Measurements from ENCODE around the gene KRT3.

Gene KRT3

DNA sequence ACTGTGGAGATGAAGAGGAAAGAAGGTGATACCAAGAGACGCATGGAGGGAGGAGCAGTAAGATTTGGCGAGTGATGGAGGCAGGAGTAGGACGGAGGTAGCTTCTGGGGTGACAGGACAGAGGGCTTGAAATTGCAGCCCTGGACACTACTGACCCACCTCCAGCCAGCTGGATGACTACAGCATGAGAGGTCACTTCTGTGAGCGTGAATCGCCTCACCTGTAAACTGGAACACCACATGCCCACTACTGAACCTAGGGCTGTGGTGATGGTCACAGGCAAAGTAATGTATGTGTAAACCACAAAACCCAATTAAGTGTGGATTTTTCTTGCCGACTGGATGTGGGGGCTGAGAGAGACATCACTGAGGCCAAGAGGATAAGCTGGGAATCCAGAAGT lies 24.6 kb upstream of the KRT3 start:
- Histone ChIP-seq H3K36me3 (ENCODE audit: control insufficient read depth in 5 of 5, insufficient read depth in 5 of 5, low read length in 5 of 5) (no peaks in the 10 kb centered on the region), H3K9me3 (ENCODE audit: control insufficient read depth in 5 of 5, low read length in 5 of 5) (no peaks in the 10 kb centered on the region), H3K4me3 (ENCODE audit: low read depth in 1 of 5, low read length in 5 of 5) (no peak overlapping the region), H3K27me3 (ENCODE audit: control insufficient read depth in 5 of 5, insufficient read depth in 4 of 5, low read length in 5 of 5) (peaks cover 4 to 22% (median 6%) of the 10 kb centered on the region in 5 donors), H3K27ac (ENCODE audit: low read depth, low read length) (no peak overlapping the region), H3K9ac (ENCODE audit: low read length in 5 of 5) (no peak overlapping the region), H3K4me1 (ENCODE audit: control insufficient read depth in 5 of 5, insufficient read depth in 5 of 5, low read length in 5 of 5) (peaks cover 0 to 4% (median 0%) of the 10 kb centered on the region in 5 donors)

DNA sequence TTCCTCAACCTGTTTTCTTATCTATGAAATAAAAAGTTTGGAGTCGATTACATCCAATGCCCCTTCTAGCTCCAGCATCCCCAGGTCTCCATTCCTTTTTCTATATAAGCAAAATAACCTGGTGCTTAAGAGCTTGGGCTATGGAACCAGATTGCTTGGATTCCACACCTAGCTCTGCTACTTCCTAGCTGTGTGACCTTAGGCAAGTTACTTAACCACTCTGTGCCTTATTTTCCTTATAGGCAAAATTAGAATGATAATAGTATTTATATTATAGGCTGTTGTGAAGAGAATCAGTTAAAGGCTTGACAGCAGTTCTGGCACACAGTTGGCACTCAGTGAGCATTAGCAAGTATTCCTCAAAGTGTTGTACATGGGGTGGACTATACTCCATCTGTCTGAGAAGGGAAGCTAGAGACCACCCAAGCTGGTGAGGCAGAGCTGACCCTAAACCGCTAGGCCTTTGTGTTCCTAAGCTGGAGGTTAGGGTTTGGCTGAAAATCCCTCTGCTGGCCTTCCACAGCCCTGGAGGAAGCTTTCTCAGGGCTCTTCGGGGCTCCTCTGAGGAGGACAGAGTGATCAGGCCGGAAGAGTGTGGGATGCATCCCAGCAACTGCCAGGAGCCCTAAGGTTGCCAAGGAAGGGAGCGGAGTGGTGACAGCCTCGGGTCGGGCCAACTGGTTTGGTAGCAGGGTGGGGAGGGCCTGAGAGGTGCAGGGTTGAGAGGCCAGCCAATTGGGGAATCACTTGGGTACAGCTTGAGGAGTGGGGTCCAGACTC lies 24.0 kb upstream of the KRT3 start:
- Histone ChIP-seq H3K36me3 (ENCODE audit: control insufficient read depth in 5 of 5, insufficient read depth in 5 of 5, low read length in 5 of 5) (no peaks in the 10 kb centered on the region), H3K4me3 (ENCODE audit: low read depth in 1 of 5, low read length in 5 of 5) (no peak overlapping the region), H3K4me1 (ENCODE audit: control insufficient read depth in 5 of 5, insufficient read depth in 5 of 5, low read length in 5 of 5) (peaks cover 0 to 4% (median 0%) of the 10 kb centered on the region in 5 donors), H3K27me3 (ENCODE audit: control insufficient read depth in 5 of 5, insufficient read depth in 4 of 5, low read length in 5 of 5) (peaks cover 4 to 22% (median 6%) of the 10 kb centered on the region in 5 donors), H3K9me3 (ENCODE audit: control insufficient read depth in 5 of 5, low read length in 5 of 5) (no peaks in the 10 kb centered on the region), H3K27ac (ENCODE audit: low read depth, low read length) (no peak overlapping the region), H3K9ac (ENCODE audit: low read length in 5 of 5) (no peak overlapping the region)

DNA sequence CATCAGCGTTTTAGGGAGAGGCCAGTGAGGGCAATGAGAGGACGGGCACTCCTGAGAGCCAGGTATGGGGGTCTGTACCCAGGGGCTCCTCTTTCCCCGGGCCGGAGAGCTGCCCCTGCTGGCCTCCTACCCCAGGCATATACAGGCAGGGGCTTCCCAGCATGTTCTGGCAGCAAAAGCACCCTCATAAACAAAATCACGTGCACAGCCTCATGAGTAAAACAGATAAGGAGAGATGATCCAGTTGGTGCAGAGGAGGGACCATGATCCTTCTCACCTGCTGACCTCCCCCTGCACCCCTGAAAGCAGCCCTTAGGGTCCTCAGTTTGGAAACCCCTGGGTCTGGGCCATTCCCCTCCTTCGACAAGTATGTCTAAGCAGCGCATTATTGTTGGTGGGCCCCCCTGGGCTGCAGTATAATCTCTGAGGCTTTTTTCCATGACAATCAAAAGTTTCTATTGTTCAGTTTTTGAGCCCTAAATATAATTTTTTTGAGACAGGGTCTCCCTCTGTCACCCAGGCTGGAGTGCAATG lies 23.0 kb upstream of the KRT3 start:
- Histone ChIP-seq H3K9ac (ENCODE audit: low read length in 5 of 5) (no peak overlapping the region), H3K4me3 (ENCODE audit: low read depth in 1 of 5, low read length in 5 of 5) (no peak overlapping the region), H3K27me3 (ENCODE audit: control insufficient read depth in 5 of 5, insufficient read depth in 4 of 5, low read length in 5 of 5) (peaks cover 4 to 22% (median 6%) of the 10 kb centered on the region in 5 donors), H3K9me3 (ENCODE audit: control insufficient read depth in 5 of 5, low read length in 5 of 5) (no peaks in the 10 kb centered on the region), H3K4me1 (ENCODE audit: control insufficient read depth in 5 of 5, insufficient read depth in 5 of 5, low read length in 5 of 5) (peaks cover 0 to 4% (median 0%) of the 10 kb centered on the region in 5 donors), H3K27ac (ENCODE audit: low read depth, low read length) (no peak overlapping the region), H3K36me3 (ENCODE audit: control insufficient read depth in 5 of 5, insufficient read depth in 5 of 5, low read length in 5 of 5) (no peaks in the 10 kb centered on the region)

DNA sequence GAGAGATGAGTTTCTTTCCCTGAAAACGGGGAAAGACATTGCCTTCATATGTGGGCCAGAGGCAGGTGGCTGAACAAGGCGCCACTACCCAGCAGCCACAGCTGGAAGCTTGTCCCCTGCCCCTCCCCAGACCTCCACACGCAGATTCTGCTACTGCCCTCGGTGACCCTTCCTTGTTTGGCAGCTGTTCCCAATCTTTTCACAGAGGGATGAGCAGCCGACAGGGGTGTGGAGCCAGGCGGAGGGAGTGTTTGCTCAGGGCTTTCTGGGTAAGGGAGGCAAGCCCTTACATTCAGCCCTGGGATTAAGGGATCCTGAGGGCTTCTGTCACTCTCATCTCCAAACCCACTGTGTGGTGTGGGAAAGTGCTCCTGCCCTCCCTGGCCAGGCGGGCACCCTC lies 22.5 kb upstream of the KRT3 start:
- peaks cover 4 to 22% (median 6%) of the 10 kb centered on the region in 5 donors for H3K27me3 ChIP-seq (ENCODE audit: control insufficient read depth in 5 of 5, insufficient read depth in 4 of 5, low read length in 5 of 5)
- no peak overlapping the region for H3K4me3 ChIP-seq (ENCODE audit: low read depth in 1 of 5, low read length in 5 of 5)

DNA sequence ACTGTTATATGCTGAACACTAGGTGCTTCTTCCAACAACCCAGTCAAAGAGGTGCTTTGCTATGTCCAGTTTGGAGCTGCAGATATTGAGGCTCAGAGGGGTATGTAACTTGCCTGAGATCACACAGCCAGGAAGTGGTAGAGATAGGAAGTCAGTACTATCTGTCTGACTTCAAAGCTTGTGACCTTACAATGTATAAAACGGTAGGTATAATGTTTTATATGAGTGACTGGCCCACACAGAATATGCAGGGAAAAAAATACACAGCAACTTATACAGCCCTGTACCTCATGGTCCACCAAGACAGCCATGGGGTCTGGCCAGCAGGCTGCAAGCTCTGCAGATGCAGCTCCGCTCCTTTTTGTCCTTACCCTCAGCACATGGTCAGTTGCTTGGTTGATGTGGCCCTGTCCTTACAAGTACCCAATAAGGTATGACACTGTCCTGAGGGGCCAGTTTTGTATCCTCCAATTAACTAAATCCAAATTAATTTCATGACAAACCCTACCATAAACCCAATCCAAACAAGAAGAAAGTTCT lies 21.9 kb upstream of the KRT3 start:
- peaks cover 0 to 4% (median 0%) of the 10 kb centered on the region in 5 donors for H3K4me1 ChIP-seq (ENCODE audit: control insufficient read depth in 5 of 5, insufficient read depth in 5 of 5, low read length in 5 of 5)
- H3K4me3 ChIP-seq (ENCODE audit: low read depth in 1 of 5, low read length in 5 of 5) = no peak overlapping the region
- no peaks in the 10 kb centered on the region for H3K9me3 ChIP-seq (ENCODE audit: control insufficient read depth in 5 of 5, low read length in 5 of 5)
- H3K36me3 ChIP-seq (ENCODE audit: control insufficient read depth in 5 of 5, insufficient read depth in 5 of 5, low read length in 5 of 5) = no peaks in the 10 kb centered on the region
- H3K27me3 ChIP-seq (ENCODE audit: control insufficient read depth in 5 of 5, insufficient read depth in 4 of 5, low read length in 5 of 5) = peaks cover 4 to 22% (median 6%) of the 10 kb centered on the region in 5 donors
- no peak overlapping the region for H3K27ac ChIP-seq (ENCODE audit: low read depth, low read length)
- no peak overlapping the region for H3K9ac ChIP-seq (ENCODE audit: low read length in 5 of 5)

More for the DNA sequence above, 22.5 kb upstream of the KRT3 start:
- H3K36me3 ChIP-seq (ENCODE audit: control insufficient read depth in 5 of 5, insufficient read depth in 5 of 5, low read length in 5 of 5) = no peaks in the 10 kb centered on the region
- H3K9me3 ChIP-seq (ENCODE audit: control insufficient read depth in 5 of 5, low read length in 5 of 5) = no peaks in the 10 kb centered on the region
- H3K9ac ChIP-seq (ENCODE audit: low read length in 5 of 5) = no peak overlapping the region
- H3K27ac ChIP-seq (ENCODE audit: low read depth, low read length) = no peak overlapping the region
- H3K4me1 ChIP-seq (ENCODE audit: control insufficient read depth in 5 of 5, insufficient read depth in 5 of 5, low read length in 5 of 5) = peaks cover 0 to 4% (median 0%) of the 10 kb centered on the region in 5 donors

DNA sequence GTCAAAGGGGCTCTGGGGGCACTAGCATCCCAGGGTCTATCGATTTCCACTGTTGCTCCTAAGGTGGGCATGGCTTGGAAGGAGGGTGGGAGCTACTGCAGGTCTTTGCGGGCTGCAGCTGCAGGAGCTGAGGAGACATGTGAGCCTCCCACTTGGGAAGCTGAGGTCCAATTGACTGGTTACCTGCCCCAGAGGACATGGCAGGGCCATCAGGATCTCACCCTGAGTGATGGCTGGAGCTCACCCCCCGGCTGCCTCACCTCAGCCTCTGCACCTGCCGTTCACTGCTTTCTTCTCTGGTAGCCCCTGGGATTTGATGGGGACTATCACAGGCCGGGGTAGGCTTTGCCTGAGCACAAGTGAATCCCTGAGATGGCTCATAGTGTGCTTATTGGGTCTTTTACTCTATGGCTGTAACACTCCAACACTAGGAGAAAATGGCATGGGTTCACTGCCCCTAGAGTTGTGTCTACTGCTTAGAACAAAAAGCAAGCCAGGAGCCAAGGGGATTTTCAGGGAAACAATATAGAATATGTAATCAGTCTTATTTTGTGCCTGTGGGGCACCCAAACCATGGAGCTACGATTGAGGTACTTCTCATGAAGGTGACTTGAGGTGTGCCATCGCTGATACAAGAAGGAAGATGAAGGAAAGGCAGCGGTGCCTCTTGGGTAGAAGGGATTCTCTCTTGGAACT lies 21.2 kb upstream of the KRT3 start:
- H3K27me3 ChIP-seq (ENCODE audit: control insufficient read depth in 5 of 5, insufficient read depth in 4 of 5, low read length in 5 of 5) = peaks cover 4 to 22% (median 6%) of the 10 kb centered on the region in 5 donors
- H3K36me3 ChIP-seq (ENCODE audit: control insufficient read depth in 5 of 5, insufficient read depth in 5 of 5, low read length in 5 of 5) = no peaks in the 10 kb centered on the region
- no peaks in the 10 kb centered on the region for H3K9me3 ChIP-seq (ENCODE audit: control insufficient read depth in 5 of 5, low read length in 5 of 5)
- no peak overlapping the region for H3K27ac ChIP-seq (ENCODE audit: low read depth, low read length)
- no peak overlapping the region for H3K4me3 ChIP-seq (ENCODE audit: low read depth in 1 of 5, low read length in 5 of 5)
- H3K4me1 ChIP-seq (ENCODE audit: control insufficient read depth in 5 of 5, insufficient read depth in 5 of 5, low read length in 5 of 5) = peaks cover 0 to 2% (median 0%) of the 10 kb centered on the region in 5 donors
- no peak overlapping the region for H3K9ac ChIP-seq (ENCODE audit: low read length in 5 of 5)

DNA sequence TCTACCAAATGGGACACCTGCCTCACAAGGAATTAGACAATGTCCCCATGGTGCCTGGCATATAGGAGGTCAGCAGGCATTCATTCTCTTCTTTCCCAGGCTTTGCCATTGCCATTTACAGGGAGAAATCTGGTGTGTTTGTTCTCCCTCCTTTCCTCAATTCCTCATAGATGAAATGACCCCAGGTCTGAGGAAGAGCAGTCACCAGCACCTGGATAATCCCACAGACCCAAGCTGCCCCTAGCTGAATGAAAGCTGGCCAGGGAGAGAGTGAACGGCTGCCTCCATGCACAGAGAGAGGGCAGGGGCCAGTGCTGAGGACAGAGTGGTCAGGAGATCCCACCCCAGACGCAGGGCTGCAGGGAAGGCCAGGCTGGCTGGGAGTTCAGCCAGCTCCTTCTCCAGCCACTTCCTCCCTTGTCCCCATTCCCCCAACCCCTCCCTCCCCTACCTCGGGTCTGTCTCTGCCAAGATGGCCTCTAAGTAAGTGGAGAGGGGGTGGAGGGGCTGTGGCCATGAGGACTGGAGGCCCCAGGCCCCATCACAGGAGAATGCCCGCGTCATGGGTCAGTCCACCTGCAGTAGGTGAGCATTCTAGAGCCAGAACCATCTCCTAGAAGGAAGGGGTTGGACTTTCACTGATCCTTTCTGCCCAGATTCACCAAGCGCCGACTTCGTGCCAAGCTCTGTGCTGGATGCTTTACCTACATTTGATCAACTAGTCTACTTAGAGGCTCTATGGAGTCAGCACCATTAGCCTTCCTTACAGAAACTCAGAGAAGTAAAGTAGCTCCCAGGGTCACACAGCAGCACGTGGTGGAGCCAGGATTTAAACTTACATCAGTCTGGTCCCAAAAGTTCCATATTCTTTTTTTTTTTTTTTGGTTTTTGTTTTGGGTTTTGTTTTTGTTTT lies 20.0 kb upstream of the KRT3 start:
- Histone ChIP-seq H3K9ac (ENCODE audit: low read length in 5 of 5) (no peak overlapping the region), H3K27ac (ENCODE audit: low read depth, low read length) (no peak overlapping the region), H3K9me3 (ENCODE audit: control insufficient read depth in 5 of 5, low read length in 5 of 5) (no peaks in the 10 kb centered on the region), H3K27me3 (ENCODE audit: control insufficient read depth in 5 of 5, insufficient read depth in 4 of 5, low read length in 5 of 5) (peaks cover 4 to 22% (median 6%) of the 10 kb centered on the region in 5 donors), H3K36me3 (ENCODE audit: control insufficient read depth in 5 of 5, insufficient read depth in 5 of 5, low read length in 5 of 5) (no peaks in the 10 kb centered on the region), H3K4me3 (ENCODE audit: low read depth in 1 of 5, low read length in 5 of 5) (no peak overlapping the region), H3K4me1 (ENCODE audit: control insufficient read depth in 5 of 5, insufficient read depth in 5 of 5, low read length in 5 of 5) (no peaks in the 10 kb centered on the region)

DNA sequence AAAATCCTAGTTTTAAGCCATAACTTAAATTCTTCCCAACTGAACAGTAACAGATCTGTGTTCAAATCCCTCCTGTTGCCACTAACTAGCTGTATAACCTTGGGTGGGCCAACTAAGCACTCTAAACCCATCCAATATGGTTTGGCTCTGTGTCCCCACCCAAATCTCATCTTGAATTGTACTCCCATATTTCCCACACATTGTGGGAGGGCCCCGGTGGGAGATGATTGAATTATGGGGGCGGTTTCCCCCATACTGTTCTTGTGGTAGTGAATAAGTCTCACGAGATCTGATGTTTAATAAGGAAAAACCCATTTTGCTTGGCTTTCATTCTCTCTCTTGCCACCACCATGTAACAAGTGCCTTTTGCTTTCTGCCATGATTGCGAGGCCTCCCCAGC lies 19.2 kb upstream of the KRT3 start:
- Histone ChIP-seq H3K27ac (ENCODE audit: low read depth, low read length) (no peak overlapping the region), H3K27me3 (ENCODE audit: control insufficient read depth in 5 of 5, insufficient read depth in 4 of 5, low read length in 5 of 5) (peaks cover 2 to 22% (median 4%) of the 10 kb centered on the region in 5 donors), H3K9ac (ENCODE audit: low read length in 5 of 5) (no peak overlapping the region), H3K36me3 (ENCODE audit: control insufficient read depth in 5 of 5, insufficient read depth in 5 of 5, low read length in 5 of 5) (no peaks in the 10 kb centered on the region), H3K9me3 (ENCODE audit: control insufficient read depth in 5 of 5, low read length in 5 of 5) (no peaks in the 10 kb centered on the region), H3K4me1 (ENCODE audit: control insufficient read depth in 5 of 5, insufficient read depth in 5 of 5, low read length in 5 of 5) (no peaks in the 10 kb centered on the region), H3K4me3 (ENCODE audit: low read depth in 1 of 5, low read length in 5 of 5) (no peak overlapping the region)

DNA sequence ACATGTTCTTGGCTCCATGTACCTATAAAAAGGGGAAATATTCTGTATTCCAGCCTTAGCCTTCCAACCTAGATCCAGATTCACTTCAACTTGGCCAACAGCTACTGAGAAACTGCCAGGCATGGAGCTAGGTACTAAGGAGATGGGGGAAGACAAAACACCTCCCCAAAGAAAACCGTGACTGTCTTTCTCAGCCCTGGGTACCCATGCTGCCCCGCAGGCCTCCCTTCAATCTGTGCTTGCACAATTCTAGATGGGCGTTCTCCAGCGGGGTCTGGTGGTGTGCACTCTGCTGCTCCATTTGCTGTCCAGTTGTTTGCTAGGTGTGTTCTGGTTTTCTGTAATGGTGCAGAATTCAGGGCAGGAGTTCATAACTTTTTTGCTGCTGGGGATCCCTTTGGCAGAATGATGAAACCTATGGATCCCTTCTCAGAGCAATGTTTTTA lies 18.8 kb upstream of the KRT3 start:
- Histone ChIP-seq H3K4me3 (ENCODE audit: low read depth in 1 of 5, low read length in 5 of 5) (no peak overlapping the region), H3K9me3 (ENCODE audit: control insufficient read depth in 5 of 5, low read length in 5 of 5) (no peaks in the 10 kb centered on the region), H3K9ac (ENCODE audit: low read length in 5 of 5) (no peak overlapping the region), H3K4me1 (ENCODE audit: control insufficient read depth in 5 of 5, insufficient read depth in 5 of 5, low read length in 5 of 5) (no peaks in the 10 kb centered on the region), H3K27ac (ENCODE audit: low read depth, low read length) (no peak overlapping the region), H3K27me3 (ENCODE audit: control insufficient read depth in 5 of 5, insufficient read depth in 4 of 5, low read length in 5 of 5) (peaks cover 0 to 22% (median 4%) of the 10 kb centered on the region in 5 donors), H3K36me3 (ENCODE audit: control insufficient read depth in 5 of 5, insufficient read depth in 5 of 5, low read length in 5 of 5) (no peaks in the 10 kb centered on the region)

All from subcutaneous abdominal adipose tissue (tissue), 5 donors.